Astrocyte of the spinal cord (primary cell): Measurements from ENCODE around the gene LRP10.

ENCODE experiments used
- DNase-seq: peaks from one replicate; pipeline ENCODE4 v3.0.0; 2011; ENCODE audit warnings: low read depth, low spot score
- H3K4me3 ChIP-seq: 2 replicates; pipeline ENCODE4 v1.5.1; 2011; ENCODE audit warnings: low read depth, mild to moderate bottlenecking, low read length, moderate library complexity
- CTCF ChIP-seq: IDR thresholded peaks from 2 replicates; pipeline ENCODE4 v1.5.1; 2012; ENCODE audit warnings: low read depth, mild to moderate bottlenecking, low read length, inconsistent platforms
- in situ Hi-C: cut with HindIII; loops from 2 replicates; pipeline ENCODE4 v1.10.0; 2017; ENCODE audit warnings: low sequenced_read_pairs

The LRP10 gene

GRCh38 chr14:22890416-22890815, 18.9 kb downstream of the LRP10 start:
- DNase-seq, result no peak
- in situ Hi-C loops, result no loop called here
- no peak for TF ChIP-seq CTCF

DNA sequence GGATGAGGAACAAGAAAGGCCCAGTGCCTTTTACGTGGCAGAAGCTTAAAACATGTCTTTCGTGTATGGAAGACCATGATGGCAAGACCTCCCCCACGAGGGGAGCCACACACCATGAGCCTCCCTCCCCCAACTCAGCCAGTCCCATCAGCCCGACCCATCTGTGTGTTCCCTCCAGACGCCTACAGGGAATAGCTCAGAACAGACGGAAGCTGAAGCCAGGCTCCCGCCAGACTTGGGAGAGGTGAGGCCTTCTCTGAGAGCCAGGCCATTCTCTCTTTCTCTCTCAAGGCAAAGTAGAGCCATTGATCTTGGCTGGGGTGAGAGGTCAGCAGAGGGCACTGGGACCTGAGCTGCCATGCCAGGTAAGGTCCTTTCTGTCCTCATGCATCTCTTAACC, 20.9 kb downstream of the LRP10 start:
- no peak overlapping the region for H3K4me3 ChIP-seq
- DNase-seq, result no peak
- no peak for TF ChIP-seq CTCF
- in situ Hi-C loops, result no loop called here

More at GRCh38 chr14:22890416-22890815, 18.9 kb downstream of the LRP10 start:
- H3K4me3 ChIP-seq, result no peak overlapping the region

DNA sequence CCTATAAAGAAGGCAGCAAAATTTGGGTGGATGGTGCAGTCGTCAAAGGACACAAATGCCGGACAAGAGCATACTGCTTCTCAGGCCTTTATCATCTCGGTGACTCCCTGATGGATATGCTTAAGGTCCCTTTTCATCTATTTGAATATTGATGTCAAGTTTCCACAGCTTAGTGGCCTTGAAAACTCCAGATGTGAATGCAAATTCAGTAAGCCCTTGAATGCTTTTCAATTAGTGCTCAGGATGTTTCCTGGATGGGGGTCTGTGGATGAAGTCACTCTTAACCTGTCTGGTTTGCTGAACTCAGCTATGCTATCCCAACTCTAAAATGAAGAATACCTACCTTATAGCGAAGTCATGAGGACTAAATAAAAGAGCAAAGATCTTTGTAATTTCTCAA, 22.2 kb downstream of the LRP10 start:
- no peak for TF ChIP-seq CTCF
- no peak for DNase-seq
- in situ Hi-C loops, result no loop called here
- no peak overlapping the region for H3K4me3 ChIP-seq

GRCh38 chr14:22895402-22895801, 23.9 kb downstream of the LRP10 start:
- no peak overlapping the region for H3K4me3 ChIP-seq
- in situ Hi-C loops, result no loop called here
- no peak for DNase-seq
- no peak for TF ChIP-seq CTCF

- no peak for TF ChIP-seq CTCF
- in situ Hi-C loops, result no loop called here
- no peak for DNase-seq
- no peak overlapping the region for H3K4me3 ChIP-seq
Observed at GRCh38 chr14:22896356-22896755, 24.8 kb downstream of the LRP10 start.

DNA sequence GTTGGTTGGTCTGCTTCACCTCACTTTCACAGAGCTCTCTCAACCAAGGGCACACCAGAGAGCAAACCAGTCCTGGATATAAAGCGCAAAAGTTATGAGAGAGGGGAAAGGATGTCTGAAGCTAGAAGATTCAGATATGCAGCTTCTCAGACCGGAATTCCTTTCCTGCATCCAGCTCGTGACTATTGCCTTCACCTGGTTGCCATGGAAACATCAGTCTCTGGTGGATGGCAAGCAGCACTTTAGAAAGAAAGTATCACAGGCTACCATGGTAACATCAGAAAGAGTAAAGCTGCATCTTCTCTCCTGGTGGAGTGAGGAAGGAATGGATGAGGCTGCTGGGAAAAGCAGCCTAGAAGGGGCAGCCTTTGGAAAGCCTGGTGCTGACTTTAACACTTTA, 25.2 kb downstream of the LRP10 start:
- no peak for TF ChIP-seq CTCF
- in situ Hi-C loops, result no loop called here
- H3K4me3 ChIP-seq, result no peak overlapping the region
- no peak for DNase-seq

GRCh38 chr14:22897357-22897756, 25.8 kb downstream of the LRP10 start:
- no peak for DNase-seq
- in situ Hi-C loops, result no loop called here
- no peak for TF ChIP-seq CTCF

More at GRCh38 chr14:22897357-22897756, 25.8 kb downstream of the LRP10 start:
- H3K4me3 ChIP-seq, result no peak overlapping the region
